Transverse colon (tissue), 4 donors: ENCODE measurements around the gene BRD2. TPM values are rescaled to one million over a fixed set of nuclear protein-coding genes. Genes with fewer than 3 reads are reported as not detected.
A peak's percentile ranks its signal among the peaks of the same experiment; 100 is the strongest.

Experiments used
- DNase-seq: peaks from one replicate; pipeline ENCODE4 v3.0.0-alpha.2; 2019
- H3K27ac ChIP-seq, 4 donors: fragments of 200-600 bp; sonication (generic); 2 replicates each; pipeline ENCODE4 v1.5.1; 2016 to 2018; ENCODE audit warnings: inconsistent platforms in 4 of 4
- H3K27me3 ChIP-seq: fragments of 200-600 bp; sonication (generic); 2 replicates; pipeline ENCODE4 v1.5.1; 2017; ENCODE audit warnings: inconsistent platforms
- H3K36me3 ChIP-seq, 4 donors: fragments of 200-600 bp; sonication (generic); 2 replicates each; pipeline ENCODE4 v1.5.1; 2017 to 2019; ENCODE audit warnings: inconsistent platforms in 4 of 4
- H3K4me1 ChIP-seq, 4 donors: fragments of 200-600 bp; sonication (generic); 2 replicates each; pipeline ENCODE4 v1.5.1; 2017 to 2020; ENCODE audit warnings: inconsistent platforms in 4 of 4
- H3K4me3 ChIP-seq, 4 donors: fragments of 200-600 bp; sonication (generic); 1 replicate in 1 of 4; 2 replicates in 3 of 4; pipeline versions ENCODE4 v1.5.1 to v1.6.1; 2017 to 2019; ENCODE audit warnings: inconsistent platforms in 4 of 4
- H3K9me3 ChIP-seq, 2 donors: fragments of 200-600 bp; sonication (generic); 2 replicates each; pipeline ENCODE4 v1.5.1; 2017 to 2019; ENCODE audit warnings: inconsistent platforms in 2 of 2
- EP300 ChIP-seq: sonication (generic); formaldehyde crosslinking; IDR thresholded peaks from one replicate; pipeline ENCODE4 v1.6.1; 2017; ENCODE audit warnings: antibody characterized with exemption, low read depth
- POLR2A ChIP-seq: fragments of 450-650 bp; IDR thresholded peaks from one replicate; pipeline ENCODE4 v1.6.1; 2016; ENCODE audit warnings: antibody characterized with exemption, mild to moderate bottlenecking, moderate library complexity
- POLR2AphosphoS5 ChIP-seq, 3 donors: sonication (generic); formaldehyde crosslinking; IDR thresholded peaks; one replicate each; pipeline ENCODE4 v1.6.1; 2016; ENCODE audit warnings: antibody characterized with exemption in 3 of 3
- WGBS, 2 donors: methylation state at CpG; one replicate each; pipeline ENCODE4 v1.1.5; 2018; ENCODE audit warnings: low coverage in 1 of 2; 5-methylcytosine and 5-hydroxymethylcytosine counted together
- in situ Hi-C, 4 donors: fragments of 200-750 bp; cut with MboI; loops; one replicate each; pipeline versions ENCODE4 v1.15.0 to v1.15.1; 2017; ENCODE audit warnings: low sequenced_read_pairs in 3 of 4, low pct_ligation_motif_present in 1 of 4, low pct_unique_long_range_greater_than_20kb in 1 of 4
- intact Hi-C: fragments of 100-400 bp; cut with DNase I; formaldehyde crosslinking; loops from one replicate; pipeline ENCODE4 v1.15.1; 2023; ENCODE audit warnings: low total_unique reads
- total RNA-seq, 4 donors: library from RNA; depleted of rRNA; stranded (reverse); fragments of >200 nt; gene quantifications; one replicate each; pipeline ENCODE4 v1.1.0, GENCODE V29; 2016
- TF ChIP-seq, protein P1 (sequence below), 5 experiments: fragments of 200-600 bp in 3 of 5; fragments of 450-650 bp in 2 of 5; sonication (generic) in 3 of 5; IDR thresholded peaks; 1 replicate in 2 of 5; 2 replicates in 3 of 5; pipeline ENCODE4 v1.5.1; 2016 to 2017; ENCODE audit warnings: antibody characterized with exemption in 5 of 5, inconsistent platforms in 3 of 5, mild to moderate bottlenecking in 2 of 5, moderate library complexity in 1 of 5

Gene BRD2
- total RNA-seq, 4 donors from 2014 or later, result 116 to 612 (median 238) TPM

DNA sequence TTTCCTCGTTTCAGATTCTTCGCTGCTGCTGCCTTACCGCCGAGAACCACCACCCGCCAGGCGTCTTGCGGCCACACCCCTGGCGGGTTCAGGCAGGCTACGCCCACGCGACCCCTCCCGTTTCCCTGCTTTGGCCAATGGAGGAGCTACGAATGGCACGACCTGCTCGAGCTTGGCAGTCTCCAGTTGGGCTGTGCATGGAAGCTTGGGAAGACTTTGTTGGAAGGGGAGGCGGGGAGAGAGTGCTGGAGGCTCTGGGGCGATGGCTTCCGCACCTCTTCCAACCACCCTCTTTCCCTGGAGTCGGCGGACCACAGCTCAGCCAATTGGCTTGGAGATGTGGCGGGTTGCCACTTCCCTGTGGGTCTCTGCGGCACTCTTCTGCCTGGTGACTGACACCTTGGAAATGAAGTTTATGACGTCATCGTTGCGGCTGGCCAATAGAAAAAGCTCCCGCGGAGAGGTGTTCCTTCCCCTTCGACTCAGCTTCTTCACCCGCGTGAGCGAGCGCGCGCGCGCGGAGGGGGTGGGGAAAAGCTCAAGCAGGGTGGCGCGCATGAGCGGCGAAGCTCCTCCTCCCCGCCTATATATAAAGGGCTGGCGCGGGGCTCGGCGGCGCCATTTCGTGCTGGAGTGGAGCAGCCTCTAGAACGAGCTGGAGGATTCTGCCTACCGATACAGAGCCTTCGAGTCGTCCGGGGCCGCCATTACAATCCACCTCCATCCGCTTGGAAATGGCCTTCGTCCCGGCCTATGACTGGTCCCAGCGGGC lies 3.4 kb downstream of the BRD2 start:
- intact Hi-C loops, result no loop called here
- Histone ChIP-seq H3K27ac (peak overlapping the region; percentile 98 to 100 (median 99)), H3K27me3 (no peaks in the 10 kb centered on the region), H3K4me3 (peak overlapping the region; percentile 63 to 86 (median 84)), H3K4me1 (peaks cover 25 to 40% (median 33%) of the 10 kb centered on the region in 4 donors), H3K9me3 (no peaks in the 10 kb centered on the region), H3K36me3 (peaks cover 0 to 23% (median 8%) of the 10 kb centered on the region in 4 donors)
- DNase-seq, result peak; percentile 100
- peak; percentile 100 for TF ChIP-seq POLR2A
- TF ChIP-seq POLR2AphosphoS5 (IDR thresholded peaks at IDR 0.05), result peak; percentile 98 to 100 (median 100)
- TF ChIP-seq, protein P1, sequence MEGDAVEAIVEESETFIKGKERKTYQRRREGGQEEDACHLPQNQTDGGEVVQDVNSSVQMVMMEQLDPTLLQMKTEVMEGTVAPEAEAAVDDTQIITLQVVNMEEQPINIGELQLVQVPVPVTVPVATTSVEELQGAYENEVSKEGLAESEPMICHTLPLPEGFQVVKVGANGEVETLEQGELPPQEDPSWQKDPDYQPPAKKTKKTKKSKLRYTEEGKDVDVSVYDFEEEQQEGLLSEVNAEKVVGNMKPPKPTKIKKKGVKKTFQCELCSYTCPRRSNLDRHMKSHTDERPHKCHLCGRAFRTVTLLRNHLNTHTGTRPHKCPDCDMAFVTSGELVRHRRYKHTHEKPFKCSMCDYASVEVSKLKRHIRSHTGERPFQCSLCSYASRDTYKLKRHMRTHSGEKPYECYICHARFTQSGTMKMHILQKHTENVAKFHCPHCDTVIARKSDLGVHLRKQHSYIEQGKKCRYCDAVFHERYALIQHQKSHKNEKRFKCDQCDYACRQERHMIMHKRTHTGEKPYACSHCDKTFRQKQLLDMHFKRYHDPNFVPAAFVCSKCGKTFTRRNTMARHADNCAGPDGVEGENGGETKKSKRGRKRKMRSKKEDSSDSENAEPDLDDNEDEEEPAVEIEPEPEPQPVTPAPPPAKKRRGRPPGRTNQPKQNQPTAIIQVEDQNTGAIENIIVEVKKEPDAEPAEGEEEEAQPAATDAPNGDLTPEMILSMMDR (IDR thresholded peaks at IDR 0.05), result peak in 2 of 5 experiments; percentile 3 to 26
- TF ChIP-seq EP300, result peak; percentile 23
- in situ Hi-C loops, result loop anchor here in 2 of 4 donors (10.0 to 25.0 kb wide), 2 partner anchors 87 to 441 kb away; partner anchors contain the start of genes CUTA (in 1 of the 2), PHF1 (in 1 of the 2) and SYNGAP1 (in 1 of the 2)
- WGBS, 2 donors, result 0% methylated on average over 58 of the region's 58 CpGs; no CpG with 5 or more reads in 1 of the 2 donors

DNA sequence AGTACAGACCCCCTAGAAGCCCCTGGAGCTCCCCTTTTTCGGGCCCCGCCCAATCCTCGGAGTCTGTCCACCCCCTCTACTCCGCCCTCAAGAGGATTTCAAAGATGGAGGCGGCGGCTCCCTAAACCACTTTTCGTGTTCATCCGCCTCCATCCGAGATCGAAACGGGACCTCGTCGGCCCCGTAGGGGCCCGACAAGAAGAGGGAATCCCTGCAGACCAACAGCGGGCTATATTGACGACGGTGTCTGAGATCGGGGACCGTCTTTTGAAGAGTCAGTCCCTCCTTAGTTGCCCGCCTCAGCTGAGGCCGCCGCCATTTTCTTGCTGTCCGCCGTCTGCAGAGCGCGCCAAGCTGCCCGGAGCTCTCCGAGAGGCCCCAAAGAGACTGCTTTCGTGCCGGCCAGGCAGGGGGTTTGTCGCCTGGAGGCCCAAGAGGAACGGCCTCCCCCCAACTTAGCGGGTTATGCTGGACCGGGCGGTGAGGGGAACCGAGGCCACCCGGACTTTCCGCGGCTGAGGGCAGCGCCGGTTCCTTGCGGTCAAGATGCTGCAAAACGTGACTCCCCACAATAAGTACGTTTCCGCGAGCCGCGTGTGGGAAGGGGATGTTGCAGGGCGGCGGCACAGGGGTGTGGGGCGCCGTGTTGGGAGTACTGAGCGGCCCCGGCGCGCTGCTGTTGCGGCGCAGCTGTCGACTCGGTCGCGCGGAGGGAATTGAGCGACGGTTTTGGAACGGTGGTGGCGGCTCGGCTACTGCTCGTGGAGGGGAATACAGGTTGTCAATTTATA lies 4.2 kb downstream of the BRD2 start:
- Histone ChIP-seq H3K4me1 (peaks cover 28 to 40% (median 34%) of the 10 kb centered on the region in 4 donors), H3K4me3 (peak overlapping the region; percentile 47 to 86 (median 71)), H3K27me3 (no peaks in the 10 kb centered on the region), H3K27ac (peak overlapping the region; percentile 98 to 100 (median 99)), H3K36me3 (peaks cover 0 to 31% (median 13%) of the 10 kb centered on the region in 4 donors), H3K9me3 (no peaks in the 10 kb centered on the region)
- peak; percentile 51 for DNase-seq
- TF ChIP-seq EP300 (no peak), POLR2A (no peak), POLR2AphosphoS5 (IDR thresholded peaks at IDR 0.05) (peak in 2 of 3 donors; percentile 24 to 44)
- TF ChIP-seq, protein P1 (IDR thresholded peaks at IDR 0.05), result no peak
- intact Hi-C loops, result no loop called here
- WGBS, 2 donors, result 0% methylated on average over 54 of the region's 70 CpGs; no CpG with 5 or more reads in 1 of the 2 donors
- in situ Hi-C loops, result loop anchor here in 2 of 4 donors (10.0 to 25.0 kb wide), 2 partner anchors 88 to 440 kb away; partner anchors contain the start of genes CUTA (in 1 of the 2), PHF1 (in 1 of the 2) and SYNGAP1 (in 1 of the 2)

DNA sequence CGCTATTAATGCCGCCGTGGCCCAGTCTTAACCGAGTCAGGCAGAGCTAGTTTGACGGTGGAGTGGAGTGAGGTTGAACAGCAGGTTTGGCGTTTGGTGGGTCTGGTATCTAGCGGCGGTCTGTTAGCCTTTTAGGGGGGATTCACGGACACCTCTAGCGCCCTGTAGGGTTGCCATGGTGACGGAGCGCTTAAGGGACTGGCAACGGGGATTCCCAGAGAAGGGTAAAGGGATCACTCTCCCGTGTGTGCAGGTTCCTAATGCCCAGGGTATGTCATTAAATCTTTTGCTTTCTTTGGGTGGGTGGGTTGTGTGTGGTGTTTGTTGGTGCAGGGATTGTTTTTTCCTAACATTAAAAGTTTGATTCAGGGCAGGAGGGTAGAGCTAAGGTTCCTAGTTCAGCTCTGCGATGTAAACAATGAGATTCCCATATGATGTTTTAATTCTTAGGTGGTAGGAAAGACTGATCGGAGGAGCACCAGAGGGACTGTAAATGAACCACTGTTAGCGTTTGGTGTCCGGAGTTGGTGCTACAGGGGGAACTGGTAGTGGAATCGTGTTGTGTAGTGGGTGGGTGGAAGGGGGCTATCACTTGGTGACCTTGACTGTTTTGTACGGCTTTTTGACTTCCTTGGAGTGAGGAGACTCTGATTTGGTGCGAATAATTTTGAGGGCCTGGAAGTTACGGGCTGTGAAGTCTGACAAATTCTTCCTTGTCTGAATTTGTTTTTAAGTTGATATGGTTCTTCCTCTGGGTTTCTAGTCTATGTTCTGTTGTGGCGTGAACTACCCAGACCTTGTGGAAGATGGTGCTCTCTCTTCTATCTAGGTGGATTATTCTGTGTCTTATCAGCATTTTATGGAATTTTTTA lies 5.0 kb downstream of the BRD2 start:
- peak; percentile 41 for DNase-seq
- Histone ChIP-seq H3K9me3 (no peaks in the 10 kb centered on the region), H3K36me3 (peaks cover 0 to 39% (median 17%) of the 10 kb centered on the region in 4 donors), H3K4me1 (peaks cover 36 to 48% (median 39%) of the 10 kb centered on the region in 4 donors), H3K27me3 (no peaks in the 10 kb centered on the region), H3K27ac (peak overlapping the region; percentile 98 to 100 (median 99)), H3K4me3 (peak overlapping the region; percentile 47 to 86 (median 71))
- 1% methylated on average over 23 of the region's 23 CpGs; no CpG with 5 or more reads in 1 of the 2 donors for WGBS, 2 donors
- intact Hi-C loops, result no loop called here
- in situ Hi-C loops, result loop anchor here in 2 of 4 donors (10.0 to 25.0 kb wide), 2 partner anchors 89 to 439 kb away; partner anchors contain the start of genes CUTA (in 1 of the 2), PHF1 (in 1 of the 2) and SYNGAP1 (in 1 of the 2)
- TF ChIP-seq POLR2AphosphoS5 (IDR thresholded peaks at IDR 0.05), result no peak
- TF ChIP-seq, protein P1 (IDR thresholded peaks at IDR 0.05), result no peak
- no peak for TF ChIP-seq POLR2A
- TF ChIP-seq EP300, result no peak
